NB4 (cell line): ENCODE data around the gene RNF112.

Experiments used
- POLR2A ChIP-seq: IDR thresholded peaks from 2 replicates; pipeline ENCODE4 v1.6.1; 2011; ENCODE audit warnings: mild to moderate bottlenecking; ENCODE audit not compliant: insufficient read length; ENCODE audit errors: extremely low read depth
- TF ChIP-seq, protein P1 (sequence below): IDR thresholded peaks from one replicate; pipeline ENCODE4 v1.5.1; 2012; ENCODE audit warnings: low read depth, low read length
- TF ChIP-seq, protein P2 (sequence below): IDR thresholded peaks from 2 replicates; pipeline ENCODE4 v1.6.1; 2011; ENCODE audit warnings: low read depth, low read length

- TF ChIP-seq, protein P1, sequence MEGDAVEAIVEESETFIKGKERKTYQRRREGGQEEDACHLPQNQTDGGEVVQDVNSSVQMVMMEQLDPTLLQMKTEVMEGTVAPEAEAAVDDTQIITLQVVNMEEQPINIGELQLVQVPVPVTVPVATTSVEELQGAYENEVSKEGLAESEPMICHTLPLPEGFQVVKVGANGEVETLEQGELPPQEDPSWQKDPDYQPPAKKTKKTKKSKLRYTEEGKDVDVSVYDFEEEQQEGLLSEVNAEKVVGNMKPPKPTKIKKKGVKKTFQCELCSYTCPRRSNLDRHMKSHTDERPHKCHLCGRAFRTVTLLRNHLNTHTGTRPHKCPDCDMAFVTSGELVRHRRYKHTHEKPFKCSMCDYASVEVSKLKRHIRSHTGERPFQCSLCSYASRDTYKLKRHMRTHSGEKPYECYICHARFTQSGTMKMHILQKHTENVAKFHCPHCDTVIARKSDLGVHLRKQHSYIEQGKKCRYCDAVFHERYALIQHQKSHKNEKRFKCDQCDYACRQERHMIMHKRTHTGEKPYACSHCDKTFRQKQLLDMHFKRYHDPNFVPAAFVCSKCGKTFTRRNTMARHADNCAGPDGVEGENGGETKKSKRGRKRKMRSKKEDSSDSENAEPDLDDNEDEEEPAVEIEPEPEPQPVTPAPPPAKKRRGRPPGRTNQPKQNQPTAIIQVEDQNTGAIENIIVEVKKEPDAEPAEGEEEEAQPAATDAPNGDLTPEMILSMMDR: no peak
- no peak for TF ChIP-seq POLR2A
- TF ChIP-seq, protein P2, sequence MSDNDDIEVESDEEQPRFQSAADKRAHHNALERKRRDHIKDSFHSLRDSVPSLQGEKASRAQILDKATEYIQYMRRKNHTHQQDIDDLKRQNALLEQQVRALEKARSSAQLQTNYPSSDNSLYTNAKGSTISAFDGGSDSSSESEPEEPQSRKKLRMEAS: no peak
These were observed 29.1 kb upstream of the RNF112 start for GRCh38 chr17:19381741-19382444.
